ENCODE measurements around the gene BASP1.

GRCh38 chr5:17228821-17229291, 11.4 kb downstream of the BASP1 start:
- TF ChIP-seq POLR2AphosphoS5 (IDR thresholded peaks at IDR 0.05) (no peak), CTCF (IDR thresholded peaks at IDR 0.05) (no peak), POLR2A (IDR thresholded peaks at IDR 0.05) (no peak)
